NCI-H460 (cell line): Measurements from ENCODE around the gene RIT2. TPM values are rescaled to one million over a fixed set of nuclear protein-coding genes. Genes with fewer than 3 reads are reported as not detected.
"Not testable (repeated sequence)": the region's sequence is repeated elsewhere in the genome, so short reads cannot be mapped to it uniquely, and the experiment has no call there.

Experiments used
- DNase-seq: peaks from one replicate; pipeline ENCODE4 v3.0.0-alpha.2; 2016; ENCODE audit warnings: low read depth; ENCODE audit errors: extremely low read depth
- total RNA-seq: library from RNA; depleted of rRNA; stranded (reverse); fragments of >200 nt; shearing (Covaris generic); gene quantifications from 2 replicates; pipeline ENCODE4 v1.2.3, GENCODE V29; 2014

The RIT2 gene
- total RNA-seq, 1 experiment from 2014 or later, result not detected

DNA sequence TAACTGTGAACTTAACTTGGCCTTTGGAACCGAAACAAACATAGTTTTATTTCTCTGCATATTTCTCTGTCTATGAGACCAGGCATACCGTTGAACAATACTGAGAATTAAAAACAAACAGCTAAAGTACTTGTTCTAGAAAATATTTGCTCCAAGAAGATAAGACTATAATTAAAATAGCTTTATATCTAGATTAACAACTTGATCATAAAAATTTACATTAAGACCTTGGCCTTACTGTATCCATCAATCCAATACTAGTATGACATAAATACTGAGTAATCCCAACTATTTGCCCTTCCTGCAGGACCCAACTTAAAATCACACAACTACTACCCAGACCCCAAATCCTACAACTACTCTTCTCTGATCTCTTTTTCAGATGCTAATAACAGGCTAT lies 260.9 kb downstream of the RIT2 start:
- no peak for DNase-seq

GRCh38 chr18:42850174-42851083 lies 265.1 kb downstream of the RIT2 start:
- no peak for DNase-seq

GRCh38 chr18:42839408-42839807 lies 276.1 kb downstream of the RIT2 start:
- DNase-seq, result no peak

GRCh38 chr18:42838546-42839145 lies 276.8 kb downstream of the RIT2 start:
- DNase-seq, result no peak

DNA sequence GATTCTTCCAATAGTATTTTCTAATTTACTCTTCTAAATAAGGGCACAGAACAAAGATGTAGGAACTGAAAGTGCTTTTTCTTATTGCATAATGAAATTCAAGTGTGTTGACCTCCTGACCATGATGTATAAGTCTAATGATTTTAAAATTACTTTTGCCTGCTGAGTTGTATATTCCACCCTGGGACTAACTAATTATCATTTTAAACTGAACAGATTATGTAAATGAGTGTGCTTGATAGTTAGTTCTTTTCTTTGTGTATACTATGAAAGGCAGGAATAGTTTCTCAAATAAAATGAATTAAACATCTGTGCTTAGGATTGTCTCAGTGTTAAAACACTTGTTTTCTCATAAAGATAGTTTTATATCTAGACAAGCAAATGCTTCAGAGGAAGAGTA lies 284.5 kb downstream of the RIT2 start:
- DNase-seq, result no peak

DNA sequence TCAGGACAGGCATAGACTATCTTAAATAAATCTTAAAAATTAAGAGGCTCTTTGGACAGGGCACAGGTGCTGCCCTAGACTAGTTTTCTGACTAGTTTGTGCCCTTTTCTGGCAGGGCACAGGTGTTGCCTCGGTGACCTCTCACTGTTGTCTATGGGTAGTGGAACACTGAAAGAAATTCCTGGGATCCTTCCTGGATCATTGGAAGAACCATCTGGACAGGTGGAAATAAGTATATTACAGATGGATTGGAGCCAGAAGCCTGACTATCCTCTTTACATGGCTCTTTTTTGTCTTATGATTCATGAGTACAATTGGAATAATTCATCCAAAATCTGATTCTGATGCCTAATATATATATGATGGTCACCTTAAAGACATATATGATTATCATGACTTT lies 286.6 kb downstream of the RIT2 start:
- no peak for DNase-seq

DNA sequence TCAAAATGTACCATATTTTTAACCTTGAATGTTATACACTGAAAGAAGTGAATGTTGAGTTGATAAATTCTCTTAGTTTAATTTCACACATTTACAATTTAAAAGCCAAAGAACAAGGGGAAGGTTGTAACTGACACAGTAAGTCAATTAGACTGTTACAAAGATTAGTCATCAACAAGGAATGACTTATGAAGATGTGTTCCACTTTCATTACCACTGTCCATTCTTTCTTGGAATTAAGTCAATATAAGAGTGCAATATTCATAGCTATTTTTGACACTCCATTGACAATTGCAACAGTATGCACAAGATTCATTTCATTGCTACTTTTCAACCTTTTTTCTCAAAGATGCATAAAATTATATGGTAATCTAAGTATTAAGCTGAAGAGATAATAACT lies 291.3 kb downstream of the RIT2 start:
- no peak for DNase-seq

DNA sequence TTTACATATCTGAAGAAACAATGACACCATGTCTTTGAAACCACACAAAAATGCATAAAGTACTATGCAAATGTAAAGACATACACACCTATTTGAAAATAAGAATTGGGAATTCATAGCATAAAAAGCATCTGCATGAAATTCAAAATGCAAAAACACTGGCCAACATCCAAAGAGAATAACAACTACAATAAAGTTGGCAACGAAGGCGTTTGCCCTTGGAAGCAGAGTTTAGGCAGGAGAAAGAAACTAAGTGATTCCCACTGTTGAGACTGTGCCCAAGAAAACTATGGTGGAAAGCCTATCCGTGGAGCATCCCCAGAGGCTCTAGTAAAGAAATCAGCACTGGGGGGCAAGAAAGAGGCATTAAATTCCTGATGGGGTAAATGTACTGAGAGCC lies 292.8 kb downstream of the RIT2 start:
- no peak for DNase-seq

DNA sequence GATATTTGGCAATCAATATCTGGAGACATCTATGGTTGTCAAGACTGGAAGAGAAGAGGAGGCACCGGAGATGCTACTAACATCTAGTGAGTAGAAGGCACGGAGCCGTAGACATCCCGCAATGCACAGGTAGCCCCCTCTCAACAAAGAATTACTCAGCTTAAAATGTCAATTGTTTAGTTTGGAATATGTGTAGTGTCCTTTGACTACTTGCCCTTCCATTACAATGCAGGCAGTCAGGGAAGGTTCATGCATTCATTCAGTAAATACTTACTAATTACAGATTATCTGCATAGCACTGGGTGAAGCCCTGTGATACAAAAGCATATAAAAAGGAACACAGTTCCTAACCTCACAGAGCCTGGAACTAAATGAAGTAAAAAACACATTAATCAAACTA lies 294.0 kb downstream of the RIT2 start:
- DNase-seq, result no peak

DNA sequence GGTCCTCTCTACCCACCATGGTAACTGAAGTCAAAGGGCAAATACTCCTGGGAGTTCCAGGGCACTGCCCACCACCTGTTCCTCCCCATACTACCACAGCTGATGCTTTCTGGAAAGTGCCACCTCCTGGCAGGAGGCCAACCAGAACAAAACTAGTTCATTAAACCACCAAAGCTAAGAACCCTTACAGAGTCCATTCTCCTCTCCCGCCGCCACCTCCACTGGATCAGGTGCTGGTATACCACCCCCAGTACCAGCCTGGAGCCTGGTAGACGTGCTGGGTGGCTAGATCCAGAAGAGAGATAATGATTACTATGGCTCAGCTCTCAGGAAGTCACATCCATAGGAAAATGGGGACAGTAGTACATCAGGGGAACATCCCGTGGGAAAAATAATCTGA lies 300.9 kb downstream of the RIT2 start:
- DNase-seq, result no peak

- no peak for DNase-seq
These were observed 301.3 kb downstream of the RIT2 start for GRCh38 chr18:42814184-42814583.

- no peak for DNase-seq
These were observed 301.9 kb downstream of the RIT2 start for GRCh38 chr18:42813570-42813969.

DNA sequence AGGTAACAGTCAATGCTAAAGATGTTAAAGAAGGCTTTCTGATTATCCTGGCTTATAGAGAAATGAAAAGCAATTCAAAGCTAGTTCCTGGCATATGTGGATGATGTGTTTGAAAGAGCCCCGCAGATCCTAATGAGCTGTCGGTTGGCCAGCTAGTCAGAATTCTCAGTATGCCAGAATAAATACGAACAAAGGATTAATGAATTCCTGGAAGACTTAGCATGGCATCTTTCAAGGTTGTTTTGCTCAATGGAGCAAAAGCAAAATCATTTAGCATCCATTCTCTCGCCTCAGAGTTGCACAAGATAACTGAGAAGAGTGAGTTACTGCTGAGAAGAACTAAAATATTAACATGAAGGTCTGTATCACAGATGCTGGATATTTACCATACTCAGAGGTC lies 307.6 kb downstream of the RIT2 start:
- DNase-seq, result no peak

DNA sequence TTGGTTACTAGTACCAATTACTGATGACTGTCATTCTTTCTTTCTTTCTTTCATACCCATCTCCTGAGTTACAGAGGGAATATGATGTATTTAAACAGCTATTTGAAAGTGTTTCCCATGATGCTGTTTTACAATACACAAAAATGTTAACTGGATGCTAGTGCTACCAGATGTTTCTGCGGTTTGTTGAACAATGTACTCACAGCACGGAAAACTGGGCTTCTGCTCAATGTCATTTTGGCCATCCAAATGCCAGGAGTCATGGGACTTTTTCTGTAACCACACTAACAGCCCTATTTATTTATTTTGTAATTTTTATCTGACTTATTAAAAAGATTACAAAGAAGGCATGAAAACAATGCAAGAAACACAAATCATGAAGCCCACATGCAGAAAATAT lies 313.8 kb downstream of the RIT2 start:
- DNase-seq, result no peak

GRCh38 chr18:42798606-42799170 lies 316.8 kb downstream of the RIT2 start:
- no peak for DNase-seq

GRCh38 chr18:42795213-42795789 lies 320.2 kb downstream of the RIT2 start:
- not testable (repeated sequence) for DNase-seq

GRCh38 chr18:42792731-42793130 lies 322.8 kb downstream of the RIT2 start:
- no peak for DNase-seq

- no peak for DNase-seq
These were observed 330.9 kb downstream of the RIT2 start for GRCh38 chr18:42784632-42785031.

- no peak for DNase-seq
These were observed 332.6 kb downstream of the RIT2 start for GRCh38 chr18:42782929-42783328.

- DNase-seq, result no peak
These were observed 334.1 kb downstream of the RIT2 start for GRCh38 chr18:42781298-42781815.

GRCh38 chr18:42780171-42780570 lies 335.3 kb downstream of the RIT2 start:
- DNase-seq, result no peak
